Memory B cell (primary cell): ENCODE results near the gene RB1.

Experiments used
- ATAC-seq: fragments of 150-1000 bp; cut with Tn5 transposase; 2 replicates; pipeline ENCODE4 v1.10.0; 2021; ENCODE audit warnings: low read depth, mild to moderate bottlenecking, moderate library complexity
- DNase-seq, 2 donors: peaks; one replicate each; pipeline ENCODE4 v3.0.0; 2022; ENCODE audit warnings: low spot score in 2 of 2
- H3K27ac Mint-ChIP-seq: one replicate; pipeline ENCODE4 v1.8.0; 2022; ENCODE audit warnings: mild to moderate bottlenecking, moderate library complexity, mixed read lengths
- H3K27me3 Mint-ChIP-seq: one replicate; pipeline ENCODE4 v1.8.0; 2022; ENCODE audit warnings: mixed read lengths
- H3K36me3 Mint-ChIP-seq: one replicate; pipeline ENCODE4 v1.8.0; 2022; ENCODE audit warnings: mild to moderate bottlenecking, mixed read lengths
- H3K4me1 Mint-ChIP-seq: one replicate; pipeline ENCODE4 v1.8.0; 2022; ENCODE audit warnings: mixed read lengths
- H3K4me3 Mint-ChIP-seq: one replicate; pipeline ENCODE4 v1.8.0; 2022; ENCODE audit warnings: mild to moderate bottlenecking, moderate library complexity, mixed read lengths
- H3K9me3 Mint-ChIP-seq: one replicate; pipeline ENCODE4 v1.8.0; 2022; ENCODE audit warnings: mixed read lengths

RB1 gene

GRCh38 chr13:48487968-48488367 is 184.4 kb downstream of the RB1 start:
- Mint-ChIP-seq H3K36me3 (peaks cover 7% of the 10 kb centered on the region), H3K4me1 (peaks cover 7% of the 10 kb centered on the region), H3K4me3 (no peak overlapping the region), H3K27me3 (no peaks in the 10 kb centered on the region), H3K27ac (no peak overlapping the region), H3K9me3 (peaks cover 3% of the 10 kb centered on the region)
- ATAC-seq (no peak), DNase-seq (no peak)

DNA sequence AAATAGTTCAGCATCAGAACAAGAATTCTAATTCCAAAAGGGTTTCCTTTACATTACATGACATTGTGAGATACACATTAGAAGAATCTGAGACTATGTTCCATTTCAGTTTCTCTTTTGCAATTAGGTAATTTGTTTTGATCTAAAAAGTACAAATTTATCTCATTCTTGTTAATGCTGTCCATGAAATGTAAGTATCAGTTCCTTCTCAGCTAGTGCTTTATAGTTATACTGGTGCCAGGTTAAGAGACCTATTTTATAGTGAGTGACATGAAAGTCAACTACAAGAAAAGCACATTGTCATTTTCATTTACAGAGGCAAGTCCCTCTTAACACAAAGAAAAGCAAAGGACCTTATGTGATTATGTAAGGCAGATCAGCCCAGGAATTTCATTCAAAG is 185.4 kb downstream of the RB1 start:
- Mint-ChIP-seq H3K27ac (no peak overlapping the region), H3K4me3 (no peak overlapping the region), H3K4me1 (peaks cover 7% of the 10 kb centered on the region), H3K36me3 (peaks cover 6% of the 10 kb centered on the region), H3K27me3 (no peaks in the 10 kb centered on the region), H3K9me3 (peaks cover 3% of the 10 kb centered on the region)
- no peak for ATAC-seq
- DNase-seq = no peak

GRCh38 chr13:48489666-48490065 is 186.1 kb downstream of the RB1 start:
- Mint-ChIP-seq H3K27me3 (no peaks in the 10 kb centered on the region), H3K27ac (no peak overlapping the region), H3K4me3 (no peak overlapping the region), H3K36me3 (peaks cover 6% of the 10 kb centered on the region), H3K9me3 (peaks cover 3% of the 10 kb centered on the region), H3K4me1 (peaks cover 7% of the 10 kb centered on the region)
- ATAC-seq (no peak), DNase-seq (no peak)

DNA sequence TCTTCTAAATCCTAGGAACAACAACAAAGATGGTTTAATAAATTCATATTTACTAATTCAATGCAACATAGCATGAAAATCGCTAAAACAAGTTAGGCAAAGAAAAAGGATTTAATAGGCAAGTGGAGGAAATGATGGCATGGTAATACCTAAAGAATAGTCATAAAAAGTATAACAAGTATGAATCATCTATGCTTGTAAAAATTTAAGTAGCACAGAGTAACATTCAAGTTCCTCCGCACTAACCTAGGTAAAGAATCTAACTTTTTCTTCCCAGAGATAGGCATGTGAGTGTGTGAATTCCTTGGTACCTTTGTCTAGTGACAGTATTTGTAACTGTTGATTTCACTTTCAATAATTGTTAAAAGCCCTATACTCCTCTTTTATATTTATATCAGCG is 186.7 kb downstream of the RB1 start:
- peaks cover 7% of the 10 kb centered on the region for H3K4me1 Mint-ChIP-seq
- H3K9me3 Mint-ChIP-seq = peaks cover 3% of the 10 kb centered on the region
- no peak for DNase-seq
- H3K36me3 Mint-ChIP-seq = peaks cover 6% of the 10 kb centered on the region
- H3K4me3 Mint-ChIP-seq = no peak overlapping the region
- ATAC-seq = no peak
- no peak overlapping the region for H3K27ac Mint-ChIP-seq
- H3K27me3 Mint-ChIP-seq = no peaks in the 10 kb centered on the region

- Mint-ChIP-seq H3K27me3 (no peaks in the 10 kb centered on the region), H3K4me1 (peaks cover 9% of the 10 kb centered on the region), H3K4me3 (no peak overlapping the region), H3K36me3 (peaks cover 3% of the 10 kb centered on the region), H3K9me3 (peaks cover 3% of the 10 kb centered on the region), H3K27ac (no peak overlapping the region)
- ATAC-seq (no peak), DNase-seq (no peak)
Measured at GRCh38 chr13:48491423-48492095, 188.0 kb downstream of the RB1 start.

DNA sequence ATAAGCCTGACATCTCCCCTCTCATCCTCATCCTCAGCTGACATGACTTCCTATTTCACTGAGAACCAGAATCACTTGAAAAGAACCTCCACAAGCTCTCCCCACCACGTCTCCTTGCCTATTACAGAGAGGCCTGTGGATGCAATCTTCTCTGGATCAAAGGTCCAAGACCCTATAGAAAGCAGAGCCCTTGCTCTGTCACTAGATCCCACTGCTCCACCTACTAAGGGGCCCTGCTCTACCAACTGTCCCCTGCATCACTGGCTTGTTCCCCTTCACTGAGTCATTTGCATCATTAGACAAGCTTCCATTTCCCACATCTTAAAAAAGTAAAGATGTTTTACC is 188.5 kb downstream of the RB1 start:
- ATAC-seq (peak; percentile 77), DNase-seq (peak in 1 of 2 donors; percentile 26)
- Mint-ChIP-seq H3K4me3 (no peak overlapping the region), H3K4me1 (peaks cover 13% of the 10 kb centered on the region), H3K27me3 (no peaks in the 10 kb centered on the region), H3K9me3 (peaks cover 3% of the 10 kb centered on the region), H3K36me3 (peaks cover 3% of the 10 kb centered on the region), H3K27ac (no peak overlapping the region)

DNA sequence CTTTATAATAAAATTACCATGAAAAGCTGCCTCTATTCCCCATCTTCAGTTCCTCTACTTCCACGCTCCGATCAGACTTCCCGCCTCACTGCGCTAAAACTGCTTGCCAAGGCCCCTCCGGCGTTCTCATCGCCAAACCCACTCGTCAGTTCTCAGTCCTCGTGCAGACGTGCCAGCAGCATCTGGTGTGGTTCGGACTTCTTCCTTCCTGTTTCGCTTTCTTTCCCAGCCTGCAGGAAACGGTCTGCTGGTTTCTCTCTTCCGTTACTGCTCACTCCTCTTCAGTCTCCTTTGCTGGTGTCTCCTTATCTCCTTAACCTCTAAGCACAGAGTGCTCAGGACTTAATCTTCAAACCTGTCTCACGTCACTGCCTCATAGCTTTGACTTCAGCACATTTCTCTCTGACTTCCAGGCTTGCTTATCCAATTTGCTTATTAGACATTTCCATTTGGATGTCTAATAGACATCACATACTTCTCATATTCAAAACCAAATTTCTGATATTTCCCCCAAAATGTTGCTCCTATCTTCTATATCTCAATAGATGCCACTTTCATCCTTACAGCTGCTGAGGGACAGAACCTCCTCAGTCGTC is 189.0 kb downstream of the RB1 start:
- peak; percentile 60 to 72 for DNase-seq
- Mint-ChIP-seq H3K4me1 (peaks cover 13% of the 10 kb centered on the region), H3K4me3 (no peak overlapping the region), H3K9me3 (no peaks in the 10 kb centered on the region), H3K27ac (no peak overlapping the region), H3K36me3 (no peaks in the 10 kb centered on the region), H3K27me3 (no peaks in the 10 kb centered on the region)
- peak; percentile 89 for ATAC-seq

DNA sequence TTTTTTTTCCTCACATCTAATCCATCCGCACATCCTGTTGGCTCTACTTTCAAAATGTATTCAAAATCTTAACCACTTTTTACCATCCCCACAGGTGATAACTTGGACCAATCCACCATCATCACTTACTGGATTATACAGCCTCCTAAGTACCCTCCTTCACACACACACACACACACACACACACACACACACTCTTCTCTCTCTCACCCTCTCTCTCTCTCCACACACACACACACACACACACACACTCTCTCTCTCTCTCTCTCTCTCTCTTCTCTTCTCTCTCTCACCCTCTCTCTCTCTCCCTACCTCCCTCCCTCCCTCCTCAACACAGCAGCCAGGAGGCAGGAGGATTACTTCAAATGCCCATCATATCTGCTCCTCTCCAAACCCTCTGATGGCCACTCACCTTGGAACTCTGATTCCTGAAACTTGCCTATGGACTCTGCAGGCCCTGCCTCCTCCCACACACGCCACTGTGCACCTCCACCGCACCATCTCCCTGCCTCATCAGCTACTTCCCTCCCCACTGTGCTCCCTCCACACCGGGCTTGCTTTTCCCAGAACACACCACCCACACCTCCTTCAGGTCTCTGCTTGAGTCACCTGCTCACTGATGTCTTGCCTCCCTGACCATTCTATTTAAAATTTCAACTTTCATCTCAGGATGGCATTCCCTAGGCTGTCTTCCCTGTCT is 189.7 kb downstream of the RB1 start:
- DNase-seq = no peak
- ATAC-seq = no peak
- Mint-ChIP-seq H3K27ac (no peak overlapping the region), H3K27me3 (no peaks in the 10 kb centered on the region), H3K36me3 (no peaks in the 10 kb centered on the region), H3K4me1 (peaks cover 11% of the 10 kb centered on the region), H3K4me3 (no peak overlapping the region), H3K9me3 (no peaks in the 10 kb centered on the region)

- H3K4me1 Mint-ChIP-seq = peaks cover 9% of the 10 kb centered on the region
- ATAC-seq (no peak), DNase-seq (no peak)
- H3K36me3 Mint-ChIP-seq = no peaks in the 10 kb centered on the region
- no peak overlapping the region for H3K27ac Mint-ChIP-seq
- H3K4me3 Mint-ChIP-seq = no peak overlapping the region
- no peaks in the 10 kb centered on the region for H3K27me3 Mint-ChIP-seq
- no peaks in the 10 kb centered on the region for H3K9me3 Mint-ChIP-seq
Measured at GRCh38 chr13:48493851-48494250, 190.3 kb downstream of the RB1 start.

- DNase-seq (no peak), ATAC-seq (no peak)
- no peaks in the 10 kb centered on the region for H3K9me3 Mint-ChIP-seq
- H3K36me3 Mint-ChIP-seq = no peaks in the 10 kb centered on the region
- H3K27me3 Mint-ChIP-seq = no peaks in the 10 kb centered on the region
- no peak overlapping the region for H3K4me3 Mint-ChIP-seq
- peaks cover 9% of the 10 kb centered on the region for H3K4me1 Mint-ChIP-seq
- H3K27ac Mint-ChIP-seq = no peak overlapping the region
Measured at GRCh38 chr13:48494874-48495273, 191.3 kb downstream of the RB1 start.

- no peak for DNase-seq
- Mint-ChIP-seq H3K4me3 (no peak overlapping the region), H3K27me3 (no peaks in the 10 kb centered on the region), H3K27ac (no peak overlapping the region), H3K9me3 (no peaks in the 10 kb centered on the region), H3K4me1 (peaks cover 10% of the 10 kb centered on the region), H3K36me3 (no peaks in the 10 kb centered on the region)
- ATAC-seq = no peak
Measured at GRCh38 chr13:48496271-48497161, 193.0 kb downstream of the RB1 start.

- Mint-ChIP-seq H3K9me3 (no peaks in the 10 kb centered on the region), H3K27ac (no peak overlapping the region), H3K4me1 (peaks cover 10% of the 10 kb centered on the region), H3K27me3 (no peaks in the 10 kb centered on the region), H3K4me3 (no peak overlapping the region), H3K36me3 (no peaks in the 10 kb centered on the region)
- ATAC-seq (no peak), DNase-seq (no peak)
Measured at GRCh38 chr13:48497669-48498068, 194.1 kb downstream of the RB1 start.

GRCh38 chr13:48500652-48501197 is 197.2 kb downstream of the RB1 start:
- H3K27me3 Mint-ChIP-seq = peaks cover 4% of the 10 kb centered on the region
- H3K4me3 Mint-ChIP-seq = no peak overlapping the region
- DNase-seq (no peak), ATAC-seq (peak; percentile 66)
- no peak overlapping the region for H3K27ac Mint-ChIP-seq
- no peaks in the 10 kb centered on the region for H3K9me3 Mint-ChIP-seq
- no peaks in the 10 kb centered on the region for H3K36me3 Mint-ChIP-seq
- peaks cover 26% of the 10 kb centered on the region for H3K4me1 Mint-ChIP-seq

DNA sequence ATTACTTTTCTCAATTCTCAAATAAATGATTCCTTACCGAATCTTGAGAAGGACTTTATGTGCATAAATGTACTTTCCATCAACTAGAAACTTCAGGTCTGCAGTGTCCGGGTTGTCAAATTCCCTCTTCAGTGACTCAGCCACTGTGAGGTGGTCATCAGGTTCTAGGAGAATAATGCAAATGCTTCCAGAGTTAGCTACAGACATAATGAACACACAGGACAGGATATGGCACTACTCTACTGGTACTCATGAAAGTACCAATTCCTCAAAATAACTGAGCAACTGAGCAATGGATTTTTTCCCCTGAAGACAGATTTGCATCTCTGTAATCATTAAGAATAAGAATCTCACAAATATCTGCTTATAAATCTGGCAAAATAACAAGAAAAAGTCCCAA is 198.2 kb downstream of the RB1 start:
- Mint-ChIP-seq H3K36me3 (no peaks in the 10 kb centered on the region), H3K4me3 (no peak overlapping the region), H3K27ac (no peak overlapping the region), H3K4me1 (peaks cover 31% of the 10 kb centered on the region), H3K9me3 (no peaks in the 10 kb centered on the region), H3K27me3 (peaks cover 11% of the 10 kb centered on the region)
- DNase-seq (no peak), ATAC-seq (no peak)
